Fibroblast of villous mesenchyme (primary cell): ENCODE measurements around the gene PHLDA2. TPM values are rescaled to one million over a fixed set of nuclear protein-coding genes. Genes with fewer than 3 reads are reported as not detected.

Experiments used
- DNase-seq: peaks from one replicate; pipeline ENCODE4 v3.0.0-alpha.2; 2010; ENCODE audit warnings: low read depth
- H3K4me3 ChIP-seq: 2 replicates; pipeline ENCODE4 v1.5.1; 2011; ENCODE audit warnings: low read depth, mild to moderate bottlenecking, low read length
- CTCF ChIP-seq: IDR thresholded peaks from 2 replicates; pipeline ENCODE4 v1.5.1; 2012; ENCODE audit warnings: low read depth, mild to moderate bottlenecking, low read length; ENCODE audit not compliant: insufficient read depth
- total RNA-seq: library from RNA; depleted of rRNA; stranded (reverse); fragments of >200 nt; gene quantifications from 2 replicates; pipeline ENCODE4 v1.2.3, GENCODE V29; 2012

Gene PHLDA2
- total RNA-seq, 1 donor: 7.3 TPM

DNA sequence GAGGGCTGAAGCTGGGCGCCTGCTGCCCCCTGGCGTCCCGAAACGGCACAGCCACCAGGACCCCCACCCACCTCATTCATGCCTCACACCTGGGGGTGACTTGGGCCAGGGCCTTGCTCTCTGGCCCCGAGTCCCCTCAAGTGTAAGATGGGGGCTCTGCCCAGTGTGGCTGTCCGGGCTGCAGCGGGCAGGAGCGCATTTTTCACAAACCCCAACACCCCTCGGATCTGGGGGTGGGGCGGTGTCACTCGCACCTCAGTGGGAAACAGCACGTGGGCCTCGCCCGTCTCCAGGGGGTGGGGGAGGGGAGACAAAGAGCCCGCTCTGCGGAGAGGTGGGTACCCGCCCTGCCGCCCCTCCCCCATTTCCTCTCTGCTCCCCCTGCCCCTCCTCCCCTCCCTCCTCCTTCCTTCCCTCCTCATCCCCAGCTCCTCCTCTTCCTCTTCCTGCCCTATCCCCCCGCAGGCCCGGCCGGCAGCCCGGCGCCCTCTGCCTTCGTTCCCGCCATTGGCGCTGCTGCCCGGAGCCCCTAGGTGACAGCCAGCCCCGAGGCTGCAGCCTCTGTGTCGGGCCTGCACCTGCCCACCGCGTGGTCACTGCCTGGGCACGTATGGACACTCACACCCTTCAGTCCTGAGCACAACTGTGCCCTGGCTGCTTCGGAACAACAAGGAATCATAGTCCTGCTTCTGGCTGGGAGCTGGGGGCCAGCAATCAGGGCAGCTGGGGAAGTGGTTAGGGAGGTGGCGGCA, 36.8 kb downstream of the PHLDA2 start:
- TF ChIP-seq CTCF: peak; percentile 88
- H3K4me3 ChIP-seq: peak overlapping the region; percentile 52
- DNase-seq: no peak

DNA sequence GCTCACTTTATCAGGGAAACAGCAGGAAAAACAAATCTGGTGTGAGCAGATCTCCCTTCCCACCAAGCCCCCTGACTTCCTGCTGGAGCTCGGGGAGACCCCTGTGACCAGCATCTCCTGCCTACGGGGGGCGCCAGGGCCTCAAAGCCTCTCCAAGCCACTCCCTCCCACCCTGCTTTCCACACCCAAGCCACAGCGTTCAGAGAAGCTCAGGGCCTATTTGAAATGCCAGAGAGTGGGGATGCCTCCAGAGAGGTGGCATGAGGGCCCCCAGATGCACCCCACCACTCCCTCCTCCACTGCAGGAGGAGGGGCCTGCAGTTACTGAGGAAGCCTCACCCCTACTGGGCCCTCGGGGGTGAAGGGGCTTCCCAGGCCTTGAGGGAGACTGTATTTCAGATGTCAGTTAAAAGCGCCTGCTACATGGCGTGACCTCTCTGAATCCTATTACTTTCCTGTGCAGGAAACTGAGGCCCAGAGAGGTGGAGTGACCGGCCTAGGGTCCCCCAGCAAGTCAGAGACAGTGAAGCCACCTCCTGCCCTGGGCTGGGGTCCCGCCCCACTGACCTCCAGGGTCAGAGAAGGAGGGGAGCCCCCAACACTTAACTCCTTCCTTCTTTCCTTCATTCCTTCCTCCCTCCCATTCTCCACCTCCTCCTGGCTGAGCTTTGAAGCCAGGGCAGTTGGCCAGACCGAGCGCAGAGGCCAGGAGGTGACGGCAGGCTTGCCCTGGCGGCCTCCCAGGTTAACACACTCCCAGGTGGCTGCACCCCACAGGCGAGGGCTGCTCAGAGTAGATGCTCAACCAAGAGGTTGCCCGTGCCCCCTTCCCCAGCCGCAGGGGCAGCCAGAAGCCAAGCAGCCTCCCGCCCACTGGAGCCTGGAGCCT, 37.6 kb downstream of the PHLDA2 start:
- no peak overlapping the region for H3K4me3 ChIP-seq
- no peak for TF ChIP-seq CTCF
- DNase-seq: no peak

GRCh38 chr11:2890466-2891294, 38.5 kb downstream of the PHLDA2 start:
- TF ChIP-seq CTCF: no peak
- H3K4me3 ChIP-seq: no peak overlapping the region
- peak; percentile 55 for DNase-seq

DNA sequence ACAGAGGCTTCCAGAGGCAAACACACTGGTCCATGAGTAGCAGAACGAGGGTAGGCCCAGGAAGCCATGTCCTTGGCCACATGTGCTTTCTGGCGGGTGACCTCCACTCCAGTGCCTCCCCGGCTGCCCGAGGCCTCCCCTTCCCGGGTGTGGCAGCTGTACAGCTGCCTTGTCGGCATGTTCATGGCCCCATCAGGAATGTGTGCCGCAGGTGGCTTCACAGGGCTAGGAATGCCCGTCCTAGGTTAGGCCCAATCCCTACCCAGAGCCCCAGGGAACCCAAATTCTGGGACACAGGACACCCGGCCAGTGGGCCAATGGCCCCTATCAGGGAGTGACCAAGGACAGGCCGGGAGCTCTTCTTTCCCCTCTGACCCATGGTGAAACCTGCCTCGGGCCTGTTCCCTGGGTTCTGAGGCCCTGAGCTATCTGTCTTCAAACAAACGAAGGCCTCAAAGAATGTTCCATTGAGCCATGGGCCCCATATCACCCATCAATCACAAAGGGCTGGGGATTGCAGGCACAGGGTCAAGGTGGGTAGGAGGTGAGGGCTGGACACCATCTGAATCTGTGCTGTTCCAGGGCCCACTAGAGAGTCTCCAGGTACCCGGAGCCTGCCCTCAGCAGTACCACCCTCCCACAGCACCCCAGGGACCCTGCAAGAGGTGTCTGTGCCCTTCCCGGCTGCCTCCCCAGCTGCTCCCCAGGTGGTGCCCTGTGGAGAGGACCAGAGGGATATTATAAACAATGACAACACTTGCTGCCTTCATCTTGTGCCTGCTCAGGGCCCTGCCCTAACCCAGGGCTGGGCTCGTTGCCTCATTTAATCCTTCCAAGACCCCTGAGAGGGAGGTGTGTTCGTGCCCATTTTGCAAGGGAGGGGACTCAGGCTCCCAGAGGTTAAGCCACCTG, 39.6 kb downstream of the PHLDA2 start:
- no peak overlapping the region for H3K4me3 ChIP-seq
- TF ChIP-seq CTCF: no peak
- no peak for DNase-seq

- H3K4me3 ChIP-seq: no peak overlapping the region
- peak; percentile 98 for TF ChIP-seq CTCF
- DNase-seq: peak; percentile 82
Observed at GRCh38 chr11:2888266-2888968, 40.8 kb downstream of the PHLDA2 start.
